SU-DHL-6 (cell line): Measurements from ENCODE around the gene ENAM.

Experiments
- EZH2phosphoT487 ChIP-seq: fragments of 200-600 bp; sonication (generic), shearing (Covaris generic); conservative IDR thresholded peaks from 2 replicates; pipeline ENCODE4 v1.6.1; 2018; ENCODE audit warnings: mild to moderate bottlenecking, antibody characterized with exemption, low read length, moderate library complexity, mixed read lengths
- TF ChIP-seq, protein P1 (sequence below): fragments of 200-600 bp; sonication (generic); IDR thresholded peaks from one replicate; pipeline ENCODE4 v1.5.1; 2017; ENCODE audit warnings: antibody characterized with exemption, mild to moderate bottlenecking, low read length, moderate library complexity; ENCODE audit not compliant: insufficient read depth, poor library complexity, severe bottlenecking

DNA sequence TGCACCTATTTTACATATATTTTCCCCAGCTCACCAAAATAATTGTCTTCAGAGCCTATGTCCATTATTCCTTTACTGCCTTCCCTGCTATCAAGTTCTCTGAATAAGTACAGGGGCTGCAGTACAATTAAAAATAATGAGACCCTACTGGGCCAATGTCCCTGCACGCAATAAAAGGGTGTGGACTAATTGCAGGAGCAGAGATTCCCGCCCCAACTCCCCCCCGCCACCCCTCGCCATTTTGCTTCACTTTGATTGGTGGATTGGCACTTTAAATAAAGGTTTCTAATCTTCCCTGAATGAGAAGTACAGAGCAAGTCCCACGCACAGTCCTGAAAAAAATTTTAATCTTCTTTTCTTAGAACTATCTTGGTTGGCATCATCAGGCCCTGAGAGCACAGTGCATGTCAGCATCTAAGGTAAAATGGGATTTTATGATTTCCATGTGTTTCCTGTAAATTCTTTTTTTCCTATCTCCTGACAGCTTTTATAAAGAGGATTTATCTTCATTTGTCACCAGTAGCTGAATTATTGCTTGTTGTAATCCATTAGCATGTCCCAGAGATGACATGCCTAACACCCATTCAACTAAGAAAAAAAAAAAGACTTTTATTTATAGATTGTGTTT, 36.5 kb upstream of the ENAM start, which contains the start of gene AMBN:
- TF ChIP-seq, protein P1, sequence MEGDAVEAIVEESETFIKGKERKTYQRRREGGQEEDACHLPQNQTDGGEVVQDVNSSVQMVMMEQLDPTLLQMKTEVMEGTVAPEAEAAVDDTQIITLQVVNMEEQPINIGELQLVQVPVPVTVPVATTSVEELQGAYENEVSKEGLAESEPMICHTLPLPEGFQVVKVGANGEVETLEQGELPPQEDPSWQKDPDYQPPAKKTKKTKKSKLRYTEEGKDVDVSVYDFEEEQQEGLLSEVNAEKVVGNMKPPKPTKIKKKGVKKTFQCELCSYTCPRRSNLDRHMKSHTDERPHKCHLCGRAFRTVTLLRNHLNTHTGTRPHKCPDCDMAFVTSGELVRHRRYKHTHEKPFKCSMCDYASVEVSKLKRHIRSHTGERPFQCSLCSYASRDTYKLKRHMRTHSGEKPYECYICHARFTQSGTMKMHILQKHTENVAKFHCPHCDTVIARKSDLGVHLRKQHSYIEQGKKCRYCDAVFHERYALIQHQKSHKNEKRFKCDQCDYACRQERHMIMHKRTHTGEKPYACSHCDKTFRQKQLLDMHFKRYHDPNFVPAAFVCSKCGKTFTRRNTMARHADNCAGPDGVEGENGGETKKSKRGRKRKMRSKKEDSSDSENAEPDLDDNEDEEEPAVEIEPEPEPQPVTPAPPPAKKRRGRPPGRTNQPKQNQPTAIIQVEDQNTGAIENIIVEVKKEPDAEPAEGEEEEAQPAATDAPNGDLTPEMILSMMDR = no peak
- TF ChIP-seq EZH2phosphoT487 = no peak
